Neutrophil (primary cell): ENCODE data around the gene HMBS.

Experiments
- H3K27ac ChIP-seq: fragments of 200-600 bp; sonication (generic); 2 replicates; pipeline ENCODE4 v1.5.1; 2016; ENCODE audit warnings: mild to moderate bottlenecking, moderate library complexity
- H3K27me3 ChIP-seq: fragments of 200-600 bp; sonication (generic); 2 replicates; pipeline ENCODE4 v1.6.0; 2016; ENCODE audit warnings: mild to moderate bottlenecking
- H3K36me3 ChIP-seq: fragments of 200-600 bp; sonication (generic); 2 replicates; pipeline ENCODE4 v1.5.1; 2017
- H3K4me1 ChIP-seq, 2 experiments: fragments of 200-600 bp in 1 of 2; sonication (generic) in 1 of 2; 1 replicate in 1 of 2; 2 replicates in 1 of 2; pipeline versions ENCODE4 v1.5.1 to v1.6.1; 2013 to 2016; ENCODE audit warnings: low read depth in 1 of 2, low read length in 1 of 2, mild to moderate bottlenecking in 1 of 2, moderate library complexity in 1 of 2; ENCODE audit not compliant: control insufficient read depth in 1 of 2, insufficient read depth in 1 of 2
- H3K4me3 ChIP-seq, 2 experiments: fragments of 200-600 bp in 1 of 2; sonication (generic) in 1 of 2; 1 replicate in 1 of 2; 2 replicates in 1 of 2; pipeline ENCODE4 v1.5.1; 2013 to 2016; ENCODE audit warnings: low read depth in 1 of 2, low read length in 1 of 2, mild to moderate bottlenecking in 1 of 2, moderate library complexity in 1 of 2
- H3K9me3 ChIP-seq: fragments of 200-600 bp; sonication (generic); 2 replicates; pipeline ENCODE4 v1.5.1; 2016
- TF ChIP-seq, protein P1 (sequence below): fragments of 200-600 bp; sonication (generic); IDR thresholded peaks from 2 replicates; pipeline ENCODE4 v1.5.1; 2016; ENCODE audit warnings: antibody characterized with exemption

Gene HMBS

DNA sequence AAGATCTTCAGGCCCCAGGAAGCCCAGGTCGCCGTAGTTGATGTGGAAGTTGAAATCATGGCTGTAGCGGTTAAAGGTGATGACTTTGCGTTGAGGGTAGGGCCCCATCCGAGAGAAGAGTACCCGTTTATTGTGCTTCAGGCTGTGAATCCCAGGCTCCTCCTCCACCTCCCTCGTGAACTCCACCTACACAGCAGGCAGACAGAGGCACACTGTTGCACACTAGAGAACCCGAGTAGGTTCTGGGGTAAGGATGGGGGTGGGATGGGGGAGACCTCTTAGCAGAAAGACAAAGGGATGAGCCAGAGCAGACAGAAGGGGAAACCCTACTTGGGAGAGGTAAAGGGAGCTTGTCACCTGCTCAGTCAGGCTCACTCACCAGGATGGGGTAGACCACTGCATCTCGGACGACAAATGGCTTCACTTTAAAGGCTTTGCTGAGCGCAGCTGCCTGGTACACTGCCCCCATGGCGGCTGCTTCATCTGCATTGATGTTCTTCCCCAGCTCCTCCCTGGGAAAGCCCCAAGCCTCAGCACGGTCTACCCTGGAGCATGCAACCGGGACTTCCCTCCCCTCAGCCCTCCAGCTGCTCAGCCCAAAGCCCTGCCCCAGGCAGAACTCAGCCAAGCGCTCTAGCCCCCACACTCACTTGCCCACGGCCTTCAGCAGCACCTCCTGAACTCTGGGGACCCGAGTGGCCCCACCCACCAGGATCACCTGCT lies 33.1 kb upstream of the HMBS start:
- Histone ChIP-seq H3K27ac (no peak overlapping the region), H3K4me1 (peaks cover 9% of the 10 kb centered on the region in 2 experiments), H3K36me3 (peaks cover 71% of the 10 kb centered on the region), H3K4me3 (no peak overlapping the region), H3K9me3 (no peaks in the 10 kb centered on the region), H3K27me3 (no peaks in the 10 kb centered on the region)
- TF ChIP-seq, protein P1, sequence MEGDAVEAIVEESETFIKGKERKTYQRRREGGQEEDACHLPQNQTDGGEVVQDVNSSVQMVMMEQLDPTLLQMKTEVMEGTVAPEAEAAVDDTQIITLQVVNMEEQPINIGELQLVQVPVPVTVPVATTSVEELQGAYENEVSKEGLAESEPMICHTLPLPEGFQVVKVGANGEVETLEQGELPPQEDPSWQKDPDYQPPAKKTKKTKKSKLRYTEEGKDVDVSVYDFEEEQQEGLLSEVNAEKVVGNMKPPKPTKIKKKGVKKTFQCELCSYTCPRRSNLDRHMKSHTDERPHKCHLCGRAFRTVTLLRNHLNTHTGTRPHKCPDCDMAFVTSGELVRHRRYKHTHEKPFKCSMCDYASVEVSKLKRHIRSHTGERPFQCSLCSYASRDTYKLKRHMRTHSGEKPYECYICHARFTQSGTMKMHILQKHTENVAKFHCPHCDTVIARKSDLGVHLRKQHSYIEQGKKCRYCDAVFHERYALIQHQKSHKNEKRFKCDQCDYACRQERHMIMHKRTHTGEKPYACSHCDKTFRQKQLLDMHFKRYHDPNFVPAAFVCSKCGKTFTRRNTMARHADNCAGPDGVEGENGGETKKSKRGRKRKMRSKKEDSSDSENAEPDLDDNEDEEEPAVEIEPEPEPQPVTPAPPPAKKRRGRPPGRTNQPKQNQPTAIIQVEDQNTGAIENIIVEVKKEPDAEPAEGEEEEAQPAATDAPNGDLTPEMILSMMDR: no peak

DNA sequence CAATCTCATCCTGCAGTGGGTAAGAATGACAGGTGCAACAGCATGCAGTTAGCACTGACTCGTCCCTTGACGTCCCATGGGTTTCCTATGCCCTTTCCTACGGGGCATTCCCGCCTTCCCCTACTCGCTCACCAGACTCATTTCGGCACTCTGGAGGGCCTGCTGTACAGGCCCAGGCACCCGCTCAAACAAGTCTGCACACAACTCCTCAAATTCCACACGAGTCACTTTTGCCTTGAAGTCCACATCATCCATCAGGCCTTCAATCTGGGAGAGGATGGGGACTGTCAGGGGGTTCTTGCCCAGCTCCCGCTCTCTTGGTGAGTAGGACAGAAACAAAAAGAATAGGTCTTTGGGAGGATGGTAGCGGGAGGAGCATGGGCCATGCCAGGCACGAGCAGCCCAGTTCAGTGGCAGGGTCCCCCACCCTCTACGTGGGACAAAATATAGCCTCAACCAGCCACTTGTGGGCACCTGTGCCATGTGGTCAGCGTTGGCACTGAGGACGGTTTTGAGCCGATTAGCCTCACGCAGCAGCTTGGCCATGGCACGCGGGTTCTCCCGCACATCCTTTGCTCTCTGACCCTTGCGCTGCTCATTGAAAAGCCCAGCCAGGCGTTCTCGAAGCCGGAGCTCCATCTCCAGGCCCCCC lies 32.4 kb upstream of the HMBS start:
- TF ChIP-seq, protein P1: no peak
- Histone ChIP-seq H3K27ac (no peak overlapping the region), H3K4me3 (no peak overlapping the region), H3K4me1 (peaks cover 10 to 13% of the 10 kb centered on the region in 2 experiments), H3K36me3 (peaks cover 67% of the 10 kb centered on the region), H3K27me3 (no peaks in the 10 kb centered on the region), H3K9me3 (no peaks in the 10 kb centered on the region)

DNA sequence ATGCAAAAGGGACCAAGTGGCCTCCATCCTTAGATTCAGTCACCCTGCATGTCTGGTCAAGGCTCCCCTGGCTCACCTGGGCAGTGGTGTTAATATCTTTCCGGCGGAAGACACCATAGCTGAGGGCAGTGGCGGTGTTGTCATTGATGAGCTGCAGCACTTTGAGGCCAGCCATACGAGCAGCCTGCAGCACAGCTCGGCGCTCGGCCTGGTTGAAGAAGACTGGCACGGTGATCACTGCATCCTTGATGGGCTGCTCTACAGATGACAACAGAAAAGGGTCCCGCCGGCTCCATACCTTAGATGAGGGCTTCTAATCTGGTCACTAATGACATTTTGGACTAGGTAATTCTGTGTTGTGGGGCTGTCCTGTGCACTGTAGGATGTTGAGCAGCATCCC lies 30.3 kb upstream of the HMBS start:
- Histone ChIP-seq H3K4me3 (no peak overlapping the region), H3K36me3 (peaks cover 45% of the 10 kb centered on the region), H3K9me3 (no peaks in the 10 kb centered on the region), H3K27me3 (no peaks in the 10 kb centered on the region), H3K27ac (no peak overlapping the region), H3K4me1 (peaks cover 20% of the 10 kb centered on the region in 2 experiments)
- TF ChIP-seq, protein P1: no peak

DNA sequence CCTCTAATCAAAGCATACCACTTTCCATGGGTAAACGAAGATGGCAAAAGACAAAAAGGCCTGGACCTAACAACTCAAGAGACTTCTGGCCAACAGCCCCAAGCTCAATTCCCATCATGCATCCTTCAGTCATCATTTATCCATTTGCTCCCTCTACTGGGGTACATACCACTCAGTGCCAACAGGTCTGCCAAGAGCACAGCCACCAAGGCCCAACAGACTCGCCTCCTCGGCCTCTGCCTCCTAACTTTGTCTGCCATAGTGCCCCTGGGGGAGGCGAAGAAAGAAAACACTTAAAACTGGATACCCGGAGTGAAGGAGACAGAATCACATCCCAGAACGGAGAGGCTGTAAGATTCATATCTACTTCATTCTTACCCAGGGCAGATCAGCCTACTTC lies 28.8 kb upstream of the HMBS start:
- peaks cover 34% of the 10 kb centered on the region for H3K36me3 ChIP-seq

DNA sequence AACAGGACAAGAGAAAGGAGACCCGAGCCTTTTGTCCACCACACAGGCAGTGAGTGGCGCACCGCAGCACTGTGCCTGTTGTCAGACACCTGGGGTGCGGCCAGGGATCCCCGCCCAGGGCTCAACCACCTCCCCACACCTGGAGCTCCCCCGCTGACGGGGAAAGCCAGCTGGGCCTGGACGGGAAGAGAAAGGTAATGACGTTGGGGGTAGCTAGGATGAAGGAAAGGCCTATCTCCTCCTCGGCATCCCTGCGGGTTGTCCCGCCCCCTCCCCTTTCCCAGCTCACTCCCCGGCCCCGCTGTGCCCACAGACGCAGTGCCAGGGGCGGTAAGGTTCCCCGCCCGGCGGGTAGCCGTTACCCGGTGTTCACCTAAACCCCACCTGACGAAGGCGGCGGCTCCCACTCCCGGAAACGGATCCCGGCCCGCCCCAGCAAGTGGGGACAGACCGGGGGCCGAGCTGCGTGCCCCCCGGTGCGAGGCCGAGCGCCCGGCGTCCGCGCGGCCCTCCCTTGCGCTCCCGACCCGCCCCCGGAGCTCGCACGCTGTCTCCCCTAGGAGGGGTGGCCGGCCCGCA lies 28.2 kb upstream of the HMBS start:
- TF ChIP-seq, protein P1: no peak

More for the DNA sequence above, 28.8 kb upstream of the HMBS start:
- TF ChIP-seq, protein P1: no peak
- peaks cover 20% of the 10 kb centered on the region in 2 experiments for H3K4me1 ChIP-seq
- peak overlapping the region; percentile 74 to 98 for H3K4me3 ChIP-seq
- H3K9me3 ChIP-seq: no peaks in the 10 kb centered on the region
- H3K27ac ChIP-seq: peak overlapping the region; percentile 91
- no peaks in the 10 kb centered on the region for H3K27me3 ChIP-seq

More for the DNA sequence above, 28.2 kb upstream of the HMBS start:
- H3K27me3 ChIP-seq: no peaks in the 10 kb centered on the region
- peak overlapping the region; percentile 74 to 98 for H3K4me3 ChIP-seq
- H3K4me1 ChIP-seq: peaks cover 20% of the 10 kb centered on the region in 2 experiments
- peak overlapping the region; percentile 91 for H3K27ac ChIP-seq
- peaks cover 28% of the 10 kb centered on the region for H3K36me3 ChIP-seq
- no peaks in the 10 kb centered on the region for H3K9me3 ChIP-seq
